ENCODE results near the gene FSTL3. TPM values are rescaled to one million over a fixed set of nuclear protein-coding genes. Genes with fewer than 3 reads are reported as not detected.
"Not testable (repeated sequence)": the region's sequence is repeated elsewhere in the genome, so short reads cannot be mapped to it uniquely, and the experiment has no call there.

Gene FSTL3
- total and polyA plus RNA-seq, 7 donors = 4.3 to 30.3 (median 6.3) TPM

DNA sequence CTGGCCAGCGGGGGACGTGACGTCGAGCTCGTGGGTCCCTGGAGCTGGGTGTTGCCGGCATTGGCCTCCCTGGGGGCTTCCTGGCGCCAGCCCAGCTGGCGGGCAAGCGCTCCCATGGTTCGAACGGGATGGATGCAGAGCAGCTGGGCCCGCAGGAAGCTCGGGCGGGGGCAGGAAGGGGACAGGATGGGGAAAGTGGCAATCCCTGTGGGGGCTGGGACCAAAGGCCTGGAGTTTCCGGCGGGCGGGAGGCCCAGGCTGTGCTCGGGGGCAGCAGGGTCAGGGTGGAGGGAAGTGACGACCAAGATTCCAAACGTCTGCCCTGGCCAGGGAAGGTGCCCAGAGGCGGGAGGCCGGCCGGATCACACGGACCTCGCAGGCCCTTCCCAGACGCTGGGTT is 51.8 kb downstream of the FSTL3 start:
- Histone ChIP-seq H3K4me1 (no peaks in the 10 kb centered on the region), H3K36me3 (ENCODE audit: insufficient read depth in 1 of 2, low read depth in 1 of 2) (no peaks in the 10 kb centered on the region), H3K27ac (peak overlapping the region; percentile 71), H3K9me3 (no peaks in the 10 kb centered on the region), H3K4me3 (no peak overlapping the region), H3K27me3 (ENCODE audit: insufficient read depth in 3 of 3, low read length in 2 of 3) (peaks cover 0 to 3% (median 0%) of the 10 kb centered on the region in 3 donors)
- WGBS, 3 donors = 28 to 41% (median 29%) methylated on average over 24 to 26 of the region's 26 CpGs
- ATAC-seq (peak; percentile 56 to 86 (median 71)), DNase-seq (peak; percentile 74 to 91)
- TF ChIP-seq, protein P1, sequence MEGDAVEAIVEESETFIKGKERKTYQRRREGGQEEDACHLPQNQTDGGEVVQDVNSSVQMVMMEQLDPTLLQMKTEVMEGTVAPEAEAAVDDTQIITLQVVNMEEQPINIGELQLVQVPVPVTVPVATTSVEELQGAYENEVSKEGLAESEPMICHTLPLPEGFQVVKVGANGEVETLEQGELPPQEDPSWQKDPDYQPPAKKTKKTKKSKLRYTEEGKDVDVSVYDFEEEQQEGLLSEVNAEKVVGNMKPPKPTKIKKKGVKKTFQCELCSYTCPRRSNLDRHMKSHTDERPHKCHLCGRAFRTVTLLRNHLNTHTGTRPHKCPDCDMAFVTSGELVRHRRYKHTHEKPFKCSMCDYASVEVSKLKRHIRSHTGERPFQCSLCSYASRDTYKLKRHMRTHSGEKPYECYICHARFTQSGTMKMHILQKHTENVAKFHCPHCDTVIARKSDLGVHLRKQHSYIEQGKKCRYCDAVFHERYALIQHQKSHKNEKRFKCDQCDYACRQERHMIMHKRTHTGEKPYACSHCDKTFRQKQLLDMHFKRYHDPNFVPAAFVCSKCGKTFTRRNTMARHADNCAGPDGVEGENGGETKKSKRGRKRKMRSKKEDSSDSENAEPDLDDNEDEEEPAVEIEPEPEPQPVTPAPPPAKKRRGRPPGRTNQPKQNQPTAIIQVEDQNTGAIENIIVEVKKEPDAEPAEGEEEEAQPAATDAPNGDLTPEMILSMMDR (IDR thresholded peaks at IDR 0.05) = no peak
- intact Hi-C loops (cut with DNase I) = no loop called here

DNA sequence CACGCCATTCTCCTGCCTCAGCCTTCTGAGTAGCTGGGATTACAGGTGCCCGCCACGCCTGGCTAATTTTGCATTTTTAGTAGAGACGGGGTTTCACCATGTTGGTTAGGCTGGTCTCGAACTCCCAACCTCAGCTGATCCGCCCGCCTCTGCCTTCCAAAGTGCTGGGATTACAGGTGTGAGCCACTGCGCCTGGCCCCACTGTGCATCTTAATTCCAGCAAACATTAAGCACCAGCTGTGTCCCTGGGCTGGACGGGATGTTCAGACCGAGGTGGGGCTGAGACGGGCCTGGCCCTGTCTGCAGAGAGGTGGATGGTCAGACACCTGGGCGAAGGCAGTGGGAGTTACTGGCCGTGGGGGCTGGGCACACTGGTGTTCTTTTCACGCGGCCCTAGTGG is 53.4 kb downstream of the FSTL3 start:
- DNase-seq; H3K9me3 ChIP-seq; H3K4me3 ChIP-seq; H3K36me3 ChIP-seq (ENCODE audit: insufficient read depth in 1 of 2, low read depth in 1 of 2); H3K4me1 ChIP-seq; H3K27me3 ChIP-seq (ENCODE audit: insufficient read depth in 3 of 3, low read length in 2 of 3); intact Hi-C loops (cut with DNase I); H3K27ac ChIP-seq; ATAC-seq: not testable (repeated sequence)
- 85 to 94% (median 87%) methylated on average over 15 of the region's 15 CpGs for WGBS, 3 donors

DNA sequence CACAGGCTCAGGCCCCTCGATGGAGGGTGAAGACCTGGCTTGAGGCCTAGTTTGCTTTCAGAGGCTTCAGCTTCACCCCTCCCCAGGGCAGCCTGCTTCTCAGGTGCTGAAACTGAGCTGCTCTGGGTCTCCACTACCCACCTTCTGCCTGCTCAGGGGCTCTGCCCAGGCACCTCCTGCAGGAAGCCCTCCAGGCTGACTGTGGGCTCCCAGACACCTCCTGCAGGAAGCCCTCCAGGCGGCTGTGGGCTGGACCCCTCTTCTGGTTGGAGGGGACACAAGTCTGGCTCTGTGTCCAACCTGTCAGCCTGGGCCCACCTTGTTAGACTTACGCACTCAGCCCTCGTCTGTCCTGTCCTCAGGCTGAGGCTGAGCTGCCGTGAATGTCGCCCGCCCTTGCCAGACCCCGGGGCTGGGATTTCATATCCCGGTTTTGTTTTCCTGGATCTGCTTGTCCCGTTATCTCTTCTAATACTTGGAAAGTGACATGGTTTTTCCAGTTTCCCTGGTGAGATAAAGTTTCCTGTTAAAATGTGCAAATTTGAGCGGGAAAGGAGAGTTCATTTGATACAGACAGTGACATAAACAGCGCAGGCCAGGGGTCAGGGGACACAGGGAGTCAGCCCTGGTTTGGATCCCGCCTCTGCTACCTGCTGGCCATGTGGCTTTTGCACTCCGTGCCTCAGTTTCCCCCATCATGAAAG is 53.9 kb downstream of the FSTL3 start:
- ATAC-seq (no peak), DNase-seq (no peak)
- H3K36me3 ChIP-seq (ENCODE audit: insufficient read depth in 1 of 2, low read depth in 1 of 2) = no peaks in the 10 kb centered on the region
- H3K4me3 ChIP-seq = no peak overlapping the region
- intact Hi-C loops (cut with DNase I) = loop anchor here in 1 of 2 donors (10.0 kb wide), 1 partner anchor 145 kb away; the partner anchor contains the start of gene HCN2
- no peaks in the 10 kb centered on the region for H3K4me1 ChIP-seq
- no peak overlapping the region for H3K27ac ChIP-seq
- TF ChIP-seq, protein P1 (IDR thresholded peaks at IDR 0.05) = no peak
- peaks cover 0 to 3% (median 0%) of the 10 kb centered on the region in 3 donors for H3K27me3 ChIP-seq (ENCODE audit: insufficient read depth in 3 of 3, low read length in 2 of 3)
- H3K9me3 ChIP-seq = no peaks in the 10 kb centered on the region
- WGBS, 3 donors = 62 to 78% (median 77%) methylated on average over 14 of the region's 14 CpGs

DNA sequence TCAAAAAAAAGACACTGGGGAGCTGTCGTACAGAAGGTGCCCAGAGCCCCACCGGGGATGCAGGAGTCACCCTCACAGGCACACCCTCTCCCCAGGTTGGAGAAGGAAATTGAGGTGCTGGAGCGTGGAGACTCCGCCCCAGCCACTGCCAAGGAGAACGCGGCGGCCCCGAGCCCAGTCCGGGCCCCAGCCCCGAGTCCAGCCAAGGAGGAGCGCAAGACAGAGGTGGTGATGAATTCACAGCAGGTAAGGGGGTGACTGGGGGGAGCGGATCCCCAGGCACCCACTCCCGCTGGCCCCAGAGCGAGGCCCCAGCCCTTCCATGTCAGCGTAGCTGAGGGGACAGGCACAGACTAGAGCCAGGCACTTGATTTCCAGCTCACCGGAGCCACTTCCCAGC is 54.8 kb downstream of the FSTL3 start:
- WGBS, 3 donors = 90 to 95% (median 92%) methylated on average over 16 of the region's 16 CpGs
- Histone ChIP-seq H3K4me3 (no peak overlapping the region), H3K27me3 (ENCODE audit: insufficient read depth in 3 of 3, low read length in 2 of 3) (no peaks in the 10 kb centered on the region), H3K4me1 (no peaks in the 10 kb centered on the region), H3K9me3 (no peaks in the 10 kb centered on the region), H3K27ac (no peak overlapping the region), H3K36me3 (ENCODE audit: insufficient read depth in 1 of 2, low read depth in 1 of 2) (no peaks in the 10 kb centered on the region)
- ATAC-seq (no peak), DNase-seq (no peak)
- TF ChIP-seq, protein P1 (IDR thresholded peaks at IDR 0.05) = no peak
- intact Hi-C loops (cut with DNase I) = loop anchor here in 1 of 2 donors (10.0 kb wide), 1 partner anchor 146 kb away; the partner anchor contains the start of gene HCN2

DNA sequence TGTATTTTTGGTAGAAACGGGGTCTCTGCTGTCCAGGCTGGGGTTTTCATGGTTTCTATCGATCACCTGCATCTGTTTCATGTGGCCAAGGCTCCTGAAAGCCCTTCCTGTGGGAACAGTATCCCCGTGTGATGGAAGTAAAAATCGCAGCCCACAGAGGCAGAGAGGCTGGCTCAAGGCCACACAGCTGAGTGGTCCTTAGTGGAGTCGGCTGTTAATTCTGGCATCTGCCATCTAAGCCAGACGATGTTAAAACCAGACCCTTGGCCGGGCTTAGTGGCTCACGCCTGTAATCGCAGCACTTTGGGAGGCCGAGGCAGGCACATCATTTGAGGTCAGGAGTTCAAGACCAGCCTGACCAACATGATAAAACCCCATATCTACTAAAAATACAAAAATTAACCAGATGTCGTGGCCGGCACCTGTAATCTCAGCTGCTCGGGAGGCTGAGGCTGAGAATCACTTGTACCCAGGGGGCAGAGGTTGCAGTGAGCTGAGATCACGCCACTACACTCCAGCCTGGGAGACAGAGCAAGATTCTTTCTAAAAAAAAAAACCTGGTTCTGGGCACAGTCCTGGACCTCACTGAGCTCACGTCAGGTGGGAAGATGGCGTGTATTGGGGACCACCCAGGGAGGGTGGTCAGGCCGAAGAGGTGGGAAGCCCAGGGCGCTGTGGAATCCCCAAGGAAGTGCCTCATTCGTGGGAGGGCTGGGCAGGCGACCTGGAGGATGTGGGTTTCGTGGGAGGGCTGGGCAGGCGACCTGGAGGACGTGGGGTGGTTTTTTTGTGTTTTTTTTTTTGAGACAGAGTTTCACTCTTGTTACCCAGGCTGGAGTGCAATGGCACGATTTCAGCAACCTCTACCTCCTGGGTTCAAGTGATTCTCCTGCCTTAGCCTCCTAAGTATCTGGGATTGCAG is 56.2 kb downstream of the FSTL3 start:
- H3K4me3 ChIP-seq = no peak overlapping the region
- WGBS, 3 donors = 66 to 72% (median 67%) methylated on average over 23 to 24 of the region's 24 CpGs
- no peaks in the 10 kb centered on the region for H3K27me3 ChIP-seq (ENCODE audit: insufficient read depth in 3 of 3, low read length in 2 of 3)
- no peaks in the 10 kb centered on the region for H3K9me3 ChIP-seq
- ATAC-seq = no peak
- H3K4me1 ChIP-seq = no peaks in the 10 kb centered on the region
- no peaks in the 10 kb centered on the region for H3K36me3 ChIP-seq (ENCODE audit: insufficient read depth in 1 of 2, low read depth in 1 of 2)
- TF ChIP-seq, protein P1 (IDR thresholded peaks at IDR 0.05) = no peak
- intact Hi-C loops (cut with DNase I) = loop anchor here in 1 of 2 donors (10.0 kb wide), 1 partner anchor 148 kb away; the partner anchor contains the start of gene HCN2
- no peak for DNase-seq
- no peak overlapping the region for H3K27ac ChIP-seq

All from psoas muscle (tissue), 8 donors.